DMS153 treated with DMSO at 0.1 percent for 48 hours (cell line): Measurements from ENCODE around the gene DNAJC16.
"Not testable (repeated sequence)": the region's sequence is repeated elsewhere in the genome, so short reads cannot be mapped to it uniquely, and the experiment has no call there.

Experiments used
- DNase-seq: peaks from one replicate; lab custom pipeline; 2025; ENCODE audit not compliant: unreplicated experiment; lab: John Stamatoyannopoulos, UW

DNAJC16 gene

GRCh38 chr1:15526490-15527339 is at the start of gene DNAJC16:
Gene DNAJC16 (plus strand): TSS chr1:15526848. CDS start chr1:15529106, 2,258 bp downstream.
- peak; percentile 97 for DNase-seq

- DNase-seq = no peak
Measured at GRCh38 chr1:15476927-15477326, 49.7 kb upstream of the DNAJC16 start.

- DNase-seq = no peak
Measured at GRCh38 chr1:15477646-15478212, 48.9 kb upstream of the DNAJC16 start.

GRCh38 chr1:15479654-15480347 is 46.8 kb upstream of the DNAJC16 start:
- DNase-seq = no peak

- not testable (repeated sequence) for DNase-seq
Measured at GRCh38 chr1:15482455-15482854, 44.2 kb upstream of the DNAJC16 start.

GRCh38 chr1:15482983-15483543 is 43.6 kb upstream of the DNAJC16 start:
- DNase-seq = not testable (repeated sequence)

- DNase-seq = no peak
Measured at GRCh38 chr1:15483971-15484370, 42.7 kb upstream of the DNAJC16 start.

- DNase-seq = not testable (repeated sequence)
Measured at GRCh38 chr1:15484443-15484842, 42.2 kb upstream of the DNAJC16 start.

GRCh38 chr1:15485636-15486035 is 41.0 kb upstream of the DNAJC16 start:
- no peak for DNase-seq

GRCh38 chr1:15486844-15487610 is 39.6 kb upstream of the DNAJC16 start:
- DNase-seq = not testable (repeated sequence)

- DNase-seq = no peak
Measured at GRCh38 chr1:15488371-15488770, 38.3 kb upstream of the DNAJC16 start.

GRCh38 chr1:15489052-15489736 is 37.5 kb upstream of the DNAJC16 start:
- no peak for DNase-seq

GRCh38 chr1:15491010-15491409 is 35.6 kb upstream of the DNAJC16 start:
- not testable (repeated sequence) for DNase-seq

GRCh38 chr1:15492596-15492995 is 34.1 kb upstream of the DNAJC16 start:
- no peak for DNase-seq

- DNase-seq = no peak
Measured at GRCh38 chr1:15493869-15494390, 32.7 kb upstream of the DNAJC16 start.

- DNase-seq = no peak
Measured at GRCh38 chr1:15500184-15501178, 26.2 kb upstream of the DNAJC16 start.

- peak; percentile 36 for DNase-seq
Measured at GRCh38 chr1:15501208-15502032, 25.2 kb upstream of the DNAJC16 start.

- no peak for DNase-seq
Measured at GRCh38 chr1:15504436-15504835, 22.2 kb upstream of the DNAJC16 start.
